Loucy (cell line): ENCODE measurements around the gene FLVCR1.

Source experiments
- H2AFZ ChIP-seq: fragments of 200-600 bp; sonication (generic); 2 replicates; pipeline ENCODE4 v1.6.0; 2016; ENCODE audit warnings: antibody characterized with exemption, mild to moderate bottlenecking, low read length, moderate library complexity
- H3F3A ChIP-seq: fragments of 200-600 bp; 2 replicates; pipeline ENCODE4 v1.6.0; 2016; ENCODE audit warnings: antibody characterized with exemption, low read depth, mild to moderate bottlenecking
- H3K27me3 ChIP-seq: fragments of 200-600 bp; sonication (generic); 2 replicates; pipeline ENCODE4 v1.6.1; 2014; ENCODE audit warnings: low read length, mild to moderate bottlenecking; ENCODE audit not compliant: insufficient read depth, poor library complexity, severe bottlenecking
- H3K36me3 ChIP-seq: fragments of 200-600 bp; sonication (generic); 2 replicates; pipeline ENCODE4 v1.6.1; 2016; ENCODE audit warnings: low read length; ENCODE audit not compliant: insufficient read depth
- H3K4me1 ChIP-seq: fragments of 200-600 bp; sonication (generic); 2 replicates; pipeline ENCODE4 v1.5.1; 2014; ENCODE audit warnings: low read length, mild to moderate bottlenecking; ENCODE audit not compliant: insufficient read depth, poor library complexity, severe bottlenecking
- H3K4me2 ChIP-seq: fragments of 200-600 bp; sonication (generic); 2 replicates; pipeline ENCODE4 v1.6.0; 2014; ENCODE audit warnings: antibody characterized with exemption, low read length, low read depth, mild to moderate bottlenecking; ENCODE audit not compliant: poor library complexity, severe bottlenecking
- H3K4me3 ChIP-seq: fragments of 200-600 bp; sonication (generic); 2 replicates; pipeline ENCODE4 v1.5.1; 2014; ENCODE audit warnings: low read length, mild to moderate bottlenecking, mixed read lengths; ENCODE audit not compliant: poor library complexity, severe bottlenecking
- H3K79me2 ChIP-seq: fragments of 200-600 bp; sonication (generic); 2 replicates; pipeline ENCODE4 v1.6.1; 2014; ENCODE audit warnings: low read length; ENCODE audit not compliant: insufficient read depth
- H3K9ac ChIP-seq: fragments of 200-600 bp; sonication (generic); 2 replicates; pipeline ENCODE4 v1.6.0; 2014; ENCODE audit warnings: mild to moderate bottlenecking, low read depth, low read length, moderate library complexity; ENCODE audit not compliant: poor library complexity, severe bottlenecking
- H3K9me2 ChIP-seq: fragments of 200-600 bp; sonication (generic); replicated peaks from 2 replicates; pipeline ENCODE4 v1.6.1; 2016; ENCODE audit warnings: low read depth, low read length, mixed read lengths
- H3K9me3 ChIP-seq: fragments of 200-600 bp; sonication (generic); 2 replicates; pipeline ENCODE4 v1.6.1; 2014; ENCODE audit warnings: mild to moderate bottlenecking, antibody characterized with exemption, low read length, low read depth; ENCODE audit not compliant: insufficient read depth
- H4K20me1 ChIP-seq: fragments of 200-600 bp; sonication (generic); 2 replicates; pipeline ENCODE4 v1.6.0; 2014; ENCODE audit warnings: antibody characterized with exemption, low read length, mild to moderate bottlenecking; ENCODE audit not compliant: insufficient read depth, poor library complexity, severe bottlenecking
- EZH2phosphoT487 ChIP-seq: fragments of 200-600 bp; IDR thresholded peaks from 2 replicates; pipeline ENCODE4 v1.6.1; 2018; ENCODE audit warnings: antibody characterized with exemption, mild to moderate bottlenecking, moderate library complexity, borderline replicate concordance
- TF ChIP-seq, protein P1 (sequence below): fragments of 200-600 bp; sonication (generic); conservative IDR thresholded peaks from 2 replicates; pipeline ENCODE4 v1.5.1; 2014; ENCODE audit warnings: mild to moderate bottlenecking, antibody characterized with exemption, low read length

FLVCR1 gene

DNA sequence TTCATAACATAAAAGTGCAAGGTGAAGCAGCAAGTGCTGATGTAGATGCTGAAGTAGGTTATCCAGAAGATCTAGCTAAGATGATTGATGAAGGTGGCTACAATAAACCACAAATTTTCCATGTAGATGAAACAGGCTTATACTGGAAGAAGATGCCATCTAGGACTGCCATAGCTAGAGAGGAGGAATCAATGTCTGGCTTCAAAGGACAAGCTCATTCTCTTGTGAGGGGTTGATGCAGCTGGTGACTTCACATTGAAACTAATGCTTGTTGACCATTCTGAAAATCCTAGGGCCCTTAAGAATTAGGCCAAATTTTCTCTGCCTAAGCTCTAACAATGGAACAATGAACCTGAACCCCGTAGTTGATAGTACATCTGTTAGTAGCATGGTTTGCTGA is 34.0 kb downstream of the FLVCR1 start:
- H3K9ac ChIP-seq = no peak overlapping the region
- H4K20me1 ChIP-seq = no peaks in the 10 kb centered on the region
- no peaks in the 10 kb centered on the region for H3F3A ChIP-seq
- H3K4me3 ChIP-seq = no peak overlapping the region
- no peak overlapping the region for H2AFZ ChIP-seq
- H3K9me3 ChIP-seq = no peaks in the 10 kb centered on the region
- H3K4me1 ChIP-seq = no peaks in the 10 kb centered on the region
- TF ChIP-seq, protein P1, sequence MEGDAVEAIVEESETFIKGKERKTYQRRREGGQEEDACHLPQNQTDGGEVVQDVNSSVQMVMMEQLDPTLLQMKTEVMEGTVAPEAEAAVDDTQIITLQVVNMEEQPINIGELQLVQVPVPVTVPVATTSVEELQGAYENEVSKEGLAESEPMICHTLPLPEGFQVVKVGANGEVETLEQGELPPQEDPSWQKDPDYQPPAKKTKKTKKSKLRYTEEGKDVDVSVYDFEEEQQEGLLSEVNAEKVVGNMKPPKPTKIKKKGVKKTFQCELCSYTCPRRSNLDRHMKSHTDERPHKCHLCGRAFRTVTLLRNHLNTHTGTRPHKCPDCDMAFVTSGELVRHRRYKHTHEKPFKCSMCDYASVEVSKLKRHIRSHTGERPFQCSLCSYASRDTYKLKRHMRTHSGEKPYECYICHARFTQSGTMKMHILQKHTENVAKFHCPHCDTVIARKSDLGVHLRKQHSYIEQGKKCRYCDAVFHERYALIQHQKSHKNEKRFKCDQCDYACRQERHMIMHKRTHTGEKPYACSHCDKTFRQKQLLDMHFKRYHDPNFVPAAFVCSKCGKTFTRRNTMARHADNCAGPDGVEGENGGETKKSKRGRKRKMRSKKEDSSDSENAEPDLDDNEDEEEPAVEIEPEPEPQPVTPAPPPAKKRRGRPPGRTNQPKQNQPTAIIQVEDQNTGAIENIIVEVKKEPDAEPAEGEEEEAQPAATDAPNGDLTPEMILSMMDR = no peak
- no peak for TF ChIP-seq EZH2phosphoT487
- H3K27me3 ChIP-seq = no peaks in the 10 kb centered on the region
- no peaks in the 10 kb centered on the region for H3K79me2 ChIP-seq
- H3K36me3 ChIP-seq = peaks cover 86% of the 10 kb centered on the region; the same call in 1 of the 2 replicates
- H3K4me2 ChIP-seq = no peak overlapping the region
- no peaks in the 10 kb centered on the region for H3K9me2 ChIP-seq

DNA sequence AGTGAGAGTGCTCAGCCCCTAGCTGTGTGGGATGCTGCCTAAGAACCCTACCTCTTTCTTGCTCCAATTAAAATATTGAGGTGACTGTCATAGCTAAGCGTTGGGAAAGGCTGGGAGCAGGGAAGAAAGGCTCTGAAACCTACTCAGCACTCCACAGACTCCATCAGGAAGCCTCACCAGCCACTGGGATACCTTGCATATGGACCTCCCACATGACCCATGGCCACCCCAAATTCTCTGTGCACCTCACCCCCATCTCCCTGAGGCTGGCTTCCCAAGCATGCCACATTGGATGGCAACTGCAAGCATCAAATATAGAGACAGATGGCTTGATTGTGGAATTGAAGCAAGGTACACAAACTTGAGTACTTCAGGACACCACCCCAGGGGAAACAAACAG is 41.8 kb downstream of the FLVCR1 start:
- H3K27me3 ChIP-seq = no peaks in the 10 kb centered on the region
- no peaks in the 10 kb centered on the region for H3K9me2 ChIP-seq
- H3K79me2 ChIP-seq = no peaks in the 10 kb centered on the region
- H3K36me3 ChIP-seq = peaks cover 40% of the 10 kb centered on the region; the same call in 1 of the 2 replicates
- peaks cover 3% of the 10 kb centered on the region for H3K4me1 ChIP-seq
- no peaks in the 10 kb centered on the region for H3F3A ChIP-seq
- H2AFZ ChIP-seq = no peak overlapping the region
- H3K9ac ChIP-seq = no peak overlapping the region
- no peak overlapping the region for H3K4me3 ChIP-seq
- TF ChIP-seq, protein P1 = no peak
- no peak for TF ChIP-seq EZH2phosphoT487
- no peaks in the 10 kb centered on the region for H4K20me1 ChIP-seq
- peaks cover 12% of the 10 kb centered on the region for H3K9me3 ChIP-seq
- H3K4me2 ChIP-seq = no peak overlapping the region

DNA sequence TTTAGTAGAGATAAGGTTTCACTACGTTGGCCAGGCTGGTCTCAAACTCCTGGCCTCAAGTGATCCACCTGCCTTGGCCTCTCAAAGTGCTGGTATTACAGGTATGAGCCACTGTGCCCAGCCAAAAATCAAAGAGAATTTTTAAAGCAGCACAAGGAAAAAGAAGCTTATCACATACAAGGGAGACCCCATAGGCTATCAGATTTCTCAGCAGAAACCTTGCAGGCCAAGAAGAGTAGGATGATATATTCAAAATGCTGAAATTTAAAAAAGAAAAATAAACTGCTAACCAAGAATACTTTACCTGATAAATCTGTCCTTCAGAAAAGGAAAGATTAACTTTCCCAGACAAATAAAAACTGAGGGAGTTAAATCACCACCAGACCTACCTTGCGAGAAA is 43.2 kb downstream of the FLVCR1 start:
- no peaks in the 10 kb centered on the region for H4K20me1 ChIP-seq
- H2AFZ ChIP-seq = no peak overlapping the region

More for the DNA sequence above, 43.2 kb downstream of the FLVCR1 start:
- no peaks in the 10 kb centered on the region for H3K79me2 ChIP-seq
- H3K9ac ChIP-seq = no peak overlapping the region
- H3K4me3 ChIP-seq = no peak overlapping the region
- H3K4me2 ChIP-seq = no peak overlapping the region
- H3K4me1 ChIP-seq = peaks cover 3% of the 10 kb centered on the region
- H3K9me2 ChIP-seq = no peaks in the 10 kb centered on the region
- TF ChIP-seq, protein P1 = no peak
- TF ChIP-seq EZH2phosphoT487 = no peak
- H3K9me3 ChIP-seq = peaks cover 15% of the 10 kb centered on the region
- H3K27me3 ChIP-seq = no peaks in the 10 kb centered on the region
- no peaks in the 10 kb centered on the region for H3F3A ChIP-seq
- H3K36me3 ChIP-seq = peaks cover 25% of the 10 kb centered on the region; the same call in 1 of the 2 replicates
